IMR-90 (cell line): ENCODE measurements around the gene CYB5R3. TPM values are rescaled to one million over a fixed set of nuclear protein-coding genes. Genes with fewer than 3 reads are reported as not detected.

ENCODE experiments used
- ATAC-seq: fragments of 200-7000 bp; cut with Tn5 transposase; 2 replicates; pipeline ENCODE4 v1.9.1; 2020; ENCODE audit warnings: low read depth, mild to moderate bottlenecking, moderate library complexity
- BruUV-seq: library from RNA; stranded (reverse); fragments of 400-500 nt; replicated peaks from 2 replicates; lab custom pipeline; 2021; lab: Mats Ljungman, UMichigan
- CTCF ChIA-PET: fragments of 300-600 bp; formaldehyde crosslinking; extraction: SDS; loops from one replicate; lab custom pipeline; 2021; ENCODE audit warnings: antibody characterized with exemption; lab: Yijun Ruan, JAX
- POLR2A ChIA-PET: fragments of 300-600 bp; sonication (Branson Sonifier 250); formaldehyde crosslinking; loops from one replicate; lab custom pipeline; 2022; ENCODE audit warnings: antibody characterized with exemption; ENCODE audit not compliant: unreplicated experiment; lab: Charles Lee
- DNase-seq: peaks from one replicate; pipeline ENCODE4 v3.0.0; 2013
- H2AFZ ChIP-seq: replicated peaks from 2 replicates; pipeline ENCODE3; 2013; ENCODE audit warnings: low read length, mild to moderate bottlenecking; ENCODE audit not compliant: poor library complexity
- H2AK5ac ChIP-seq: 2 replicates; pipeline ENCODE4 v1.6.1; 2013; ENCODE audit warnings: low read depth, low read length, inconsistent platforms
- H2AK9ac ChIP-seq: replicated peaks from 2 replicates; pipeline ENCODE3; 2013; ENCODE audit warnings: mild to moderate bottlenecking, low read depth, low read length, moderate library complexity; ENCODE audit not compliant: poor library complexity
- H2BK120ac ChIP-seq: 2 replicates; pipeline ENCODE4 v1.6.1; 2013; ENCODE audit warnings: low read depth, low read length, inconsistent platforms
- H2BK15ac ChIP-seq: 3 replicates; pipeline ENCODE4 v1.6.1; 2013; ENCODE audit warnings: low read depth, low read length, inconsistent platforms
- H2BK20ac ChIP-seq: 2 replicates; pipeline ENCODE4 v1.6.1; 2013; ENCODE audit warnings: low read depth, mild to moderate bottlenecking, inconsistent platforms, low read length, moderate library complexity
- H2BK5ac ChIP-seq: 2 replicates; pipeline ENCODE4 v1.6.1; 2013; ENCODE audit warnings: mild to moderate bottlenecking, low read depth, low read length, inconsistent platforms; ENCODE audit not compliant: poor library complexity, severe bottlenecking
- H3K14ac ChIP-seq: replicated peaks from 2 replicates; pipeline ENCODE4 v1.6.1; 2013; ENCODE audit warnings: low read depth, low read length, inconsistent platforms
- H3K18ac ChIP-seq: 2 replicates; pipeline ENCODE4 v1.6.1; 2013; ENCODE audit warnings: low read depth, low read length, control low read depth
- H3K23ac ChIP-seq: 2 replicates; pipeline ENCODE4 v1.6.1; 2013; ENCODE audit warnings: low read depth, low read length, inconsistent platforms
- H3K27ac ChIP-seq: 2 replicates; pipeline ENCODE4 v1.5.1; 2013; ENCODE audit warnings: mild to moderate bottlenecking, control low read depth, low read length; ENCODE audit not compliant: insufficient read depth
- H3K27me3 ChIP-seq: 2 replicates; pipeline ENCODE4 v1.6.1; 2013; ENCODE audit warnings: low read length; ENCODE audit not compliant: control insufficient read depth, insufficient read depth
- H3K36me3 ChIP-seq: 2 replicates; pipeline ENCODE4 v1.6.1; 2013; ENCODE audit warnings: low read length, mixed read lengths; ENCODE audit not compliant: control insufficient read depth, insufficient read depth
- H3K4ac ChIP-seq: 2 replicates; pipeline ENCODE4 v1.6.1; 2013; ENCODE audit warnings: low read depth, low read length, inconsistent platforms
- H3K4me1 ChIP-seq: 2 replicates; pipeline ENCODE4 v1.6.1; 2013; ENCODE audit warnings: low read length, mixed read lengths; ENCODE audit not compliant: control insufficient read depth, insufficient read depth
- H3K4me2 ChIP-seq: 2 replicates; pipeline ENCODE4 v1.6.1; 2013; ENCODE audit warnings: low read depth, mild to moderate bottlenecking, control low read depth, low read length, moderate library complexity
- H3K4me3 ChIP-seq: 2 replicates; pipeline ENCODE4 v1.5.1; 2013; ENCODE audit warnings: low read depth, mild to moderate bottlenecking, control low read depth, low read length, moderate library complexity; ENCODE audit not compliant: insufficient read depth
- H3K56ac ChIP-seq: 2 replicates; pipeline ENCODE4 v1.6.1; 2013; ENCODE audit warnings: low read length, inconsistent platforms; ENCODE audit not compliant: insufficient read depth; ENCODE audit errors: extremely low read depth
- H3K79me1 ChIP-seq, 2 experiments: 2 replicates each; pipeline ENCODE4 v1.6.1; 2013; ENCODE audit warnings: low read length in 2 of 2, inconsistent platforms in 1 of 2, low read depth in 1 of 2
- H3K9ac ChIP-seq: 2 replicates; pipeline ENCODE4 v1.6.1; 2013; ENCODE audit warnings: low read depth, low read length, control low read depth
- H3K9me1 ChIP-seq: 2 replicates; pipeline ENCODE4 v1.6.1; 2013; ENCODE audit warnings: low read length, inconsistent platforms; ENCODE audit not compliant: insufficient read depth
- H3K9me3 ChIP-seq: 2 replicates; pipeline ENCODE4 v1.6.1; 2013; ENCODE audit warnings: low read length; ENCODE audit not compliant: control insufficient read depth, insufficient read depth
- H4K20me1 ChIP-seq: 2 replicates; pipeline ENCODE4 v1.6.1; 2013; ENCODE audit warnings: low read length, inconsistent platforms; ENCODE audit not compliant: insufficient read depth
- H4K5ac ChIP-seq: 2 replicates; pipeline ENCODE4 v1.6.1; 2013; ENCODE audit warnings: mild to moderate bottlenecking, low read depth, low read length, control low read depth
- H4K8ac ChIP-seq, 2 experiments: 2 replicates each; pipeline ENCODE4 v1.6.1; 2013; ENCODE audit warnings: low read depth in 2 of 2, low read length in 2 of 2, control low read depth in 1 of 2, inconsistent platforms in 1 of 2
- H4K91ac ChIP-seq: 2 replicates; pipeline ENCODE4 v1.6.1; 2013; ENCODE audit warnings: low read depth, low read length, inconsistent platforms; ENCODE audit not compliant: insufficient read depth
- BHLHE40 ChIP-seq: fragments of 150-350 bp; IDR thresholded peaks from 2 replicates; pipeline ENCODE4 v1.6.1; 2016; ENCODE audit warnings: mild to moderate bottlenecking, low read depth, low read length
- CEBPB ChIP-seq: IDR thresholded peaks from 2 replicates; pipeline ENCODE4 v1.6.1; 2012; ENCODE audit warnings: low read depth, low read length, improper control_type of control experiment
- CHD1 ChIP-seq: IDR thresholded peaks from 2 replicates; pipeline ENCODE4 v1.6.1; 2012; ENCODE audit warnings: low read depth, low read length, improper control_type of control experiment
- ELK1 ChIP-seq: fragments of 150-350 bp; IDR thresholded peaks from 2 replicates; pipeline ENCODE4 v1.6.1; 2016; ENCODE audit warnings: low read depth, mild to moderate bottlenecking, low read length, moderate library complexity, borderline replicate concordance
- FOS ChIP-seq: fragments of 150-350 bp; IDR thresholded peaks from 2 replicates; pipeline ENCODE4 v1.6.1; 2016; ENCODE audit warnings: low read depth, low read length
- MXI1 ChIP-seq: IDR thresholded peaks from 2 replicates; pipeline ENCODE4 v1.6.1; 2012; ENCODE audit warnings: low read depth, mild to moderate bottlenecking, low read length, moderate library complexity, borderline replicate concordance
- RAD21 ChIP-seq: IDR thresholded peaks from 2 replicates; pipeline ENCODE4 v1.6.1; 2012; ENCODE audit warnings: low read length, improper control_type of control experiment
- WGBS, 2 experiments: methylation state at CpG; one replicate each; pipeline versions ENCODE4 v1.1.5 to v1.1.7; 2013; ENCODE audit warnings: missing lambda C conversion rate in 2 of 2; ENCODE audit not compliant: insufficient read length in 1 of 2; ENCODE audit errors: extremely low coverage in 2 of 2; 5-methylcytosine and 5-hydroxymethylcytosine counted together
- dilution Hi-C: fragments of 300-500 bp; cut with HindIII; formaldehyde crosslinking; loops from one replicate; pipeline ENCODE4 v1.14.3; 2018; ENCODE audit warnings: low sequenced_read_pairs; ENCODE audit not compliant: unreplicated experiment
- in situ Hi-C: fragments of 300-500 bp; cut with MboI; formaldehyde crosslinking; loops from 3 replicates; pipeline ENCODE4 v1.14.3; 2019; ENCODE audit warnings: low sequenced_read_pairs, inconsistent platforms, mixed read lengths
- intact Hi-C: fragments of 100-400 bp; cut with micrococcal nuclease; formaldehyde crosslinking; loops from 2 replicates; pipeline ENCODE4 v1.10.0; 2022
- polyA plus RNA-seq, 3 experiments: library from polyadenylated mRNA; depleted of rRNA; stranded (reverse); fragments of >200 nt; gene quantifications; 2 replicates each; pipeline ENCODE4 v1.2.3, GENCODE V29; 2012; ENCODE audit warnings: low replicate concordance in 1 of 3
- total RNA-seq: library from RNA; depleted of rRNA; stranded (reverse); fragments of >200 nt; gene quantifications from 2 replicates; pipeline ENCODE4 v1.2.3, GENCODE V29; 2012

CYB5R3 gene
- total and polyA plus RNA-seq, 2 of the 4 experiments (the other 2 are of a cell fraction): 44.1 to 362 TPM

- no TSS peak for BruUV-seq
- no peak overlapping the region for H2BK120ac ChIP-seq
- no peaks in the 10 kb centered on the region for H3K79me1 ChIP-seq
- no peak overlapping the region for H3K9ac ChIP-seq
- no peaks in the 10 kb centered on the region; the same call in 1 of the 2 replicates for H4K20me1 ChIP-seq
- peak overlapping the region; percentile 43 for H2AFZ ChIP-seq
- H3K27me3 ChIP-seq: no peaks in the 10 kb centered on the region
- H4K8ac ChIP-seq: no peak overlapping the region
- H3K14ac ChIP-seq: no peak overlapping the region
- H3K18ac ChIP-seq: no peak overlapping the region
- intact Hi-C loops: no loop called here
- no peak overlapping the region for H3K27ac ChIP-seq
- H2BK5ac ChIP-seq: no peak overlapping the region
- no peak overlapping the region for H2AK9ac ChIP-seq
- 59% methylated on average over 5 of the region's 9 CpGs; no CpG with 5 or more reads in 1 of the 2 experiments for WGBS, 2 experiments
- no peak overlapping the region for H3K4me3 ChIP-seq
- ATAC-seq (no peak), DNase-seq (no peak)
- H3K9me1 ChIP-seq: peaks cover 4% of the 10 kb centered on the region
- no peak overlapping the region for H2BK20ac ChIP-seq
- ChIA-PET POLR2A (no interaction called here), CTCF (no interaction called here)
- H4K91ac ChIP-seq: no peak overlapping the region
- no peaks in the 10 kb centered on the region for H3K9me3 ChIP-seq
- H3K4me2 ChIP-seq: no peak overlapping the region
- in situ Hi-C loops: no loop called here
- dilution Hi-C loops: no loop called here
- H3K56ac ChIP-seq: no peak overlapping the region
- no peak overlapping the region for H2BK15ac ChIP-seq
- no peak for TF ChIP-seq BHLHE40
- no peak for TF ChIP-seq CHD1
- TF ChIP-seq FOS: no peak
- TF ChIP-seq CEBPB: no peak
- TF ChIP-seq RAD21: no peak
- no peak for TF ChIP-seq MXI1
- TF ChIP-seq ELK1: no peak
- H3K4ac ChIP-seq: no peak overlapping the region; the same call in 1 of the 2 replicates
- peak overlapping the region; percentile 66; the same call in 1 of the 2 replicates for H3K23ac ChIP-seq
- no peaks in the 10 kb centered on the region for H3K36me3 ChIP-seq
- H3K4me1 ChIP-seq: 0 out of 2 replicates have a peak, but pooled peaks cover 2% of the 10 kb centered on the region
- 0 out of 2 replicates have a peak overlapping the region, but pooled peaks have one; percentile 33 for H2AK5ac ChIP-seq
- no peak overlapping the region for H4K5ac ChIP-seq
Measured at GRCh38 chr22:42655693-42656092, 6.5 kb upstream of the CYB5R3 start.
